Stimulated activated CD4-positive, alpha-beta T cell treated with anti-CD3 and anti-CD28 coated beads, Interleukin-1b, Interleukin-23, amount 100 ng/mL, for 1 hour (primary cell): ENCODE data around the gene TPSB2.
A peak's percentile ranks its signal among the peaks of the same experiment; 100 is the strongest.
"Not testable (repeated sequence)": the region's sequence is repeated elsewhere in the genome, so short reads cannot be mapped to it uniquely, and the experiment has no call there.

Experiments used
- DNase-seq, 2 donors: peaks; one replicate each; pipeline ENCODE4 v3.0.0-alpha.2; 2020; ENCODE audit warnings: low read depth in 2 of 2

The TPSB2 gene

DNA sequence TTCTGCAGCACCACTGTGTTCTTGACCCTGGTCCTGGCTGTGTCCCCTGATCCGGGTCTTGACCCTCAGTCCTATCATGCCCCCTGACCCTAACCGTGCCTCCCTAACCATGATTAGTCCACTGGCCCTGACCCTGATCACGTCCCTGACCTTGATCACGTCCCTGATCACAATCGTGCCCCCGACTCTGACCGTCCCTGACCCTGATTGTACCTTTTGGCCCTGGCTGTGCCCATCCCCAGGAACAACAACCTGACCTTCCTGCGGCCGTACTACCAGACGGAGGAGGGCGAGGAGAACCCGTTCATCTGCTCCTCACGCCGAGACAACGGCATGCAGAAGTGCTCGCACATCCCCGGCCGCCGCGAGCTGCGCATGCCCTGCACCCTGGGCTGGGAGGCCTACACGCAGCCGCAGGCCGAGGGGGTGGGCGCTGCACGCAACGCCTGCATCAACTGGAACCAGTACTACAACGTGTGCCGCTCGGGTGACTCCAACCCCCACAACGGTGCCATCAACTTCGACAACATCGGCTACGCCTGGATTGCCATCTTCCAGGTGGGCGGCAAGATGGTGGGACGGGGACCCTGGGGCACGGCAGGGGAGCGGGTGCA is 29.9 kb downstream of the TPSB2 start:
- DNase-seq: no peak

DNA sequence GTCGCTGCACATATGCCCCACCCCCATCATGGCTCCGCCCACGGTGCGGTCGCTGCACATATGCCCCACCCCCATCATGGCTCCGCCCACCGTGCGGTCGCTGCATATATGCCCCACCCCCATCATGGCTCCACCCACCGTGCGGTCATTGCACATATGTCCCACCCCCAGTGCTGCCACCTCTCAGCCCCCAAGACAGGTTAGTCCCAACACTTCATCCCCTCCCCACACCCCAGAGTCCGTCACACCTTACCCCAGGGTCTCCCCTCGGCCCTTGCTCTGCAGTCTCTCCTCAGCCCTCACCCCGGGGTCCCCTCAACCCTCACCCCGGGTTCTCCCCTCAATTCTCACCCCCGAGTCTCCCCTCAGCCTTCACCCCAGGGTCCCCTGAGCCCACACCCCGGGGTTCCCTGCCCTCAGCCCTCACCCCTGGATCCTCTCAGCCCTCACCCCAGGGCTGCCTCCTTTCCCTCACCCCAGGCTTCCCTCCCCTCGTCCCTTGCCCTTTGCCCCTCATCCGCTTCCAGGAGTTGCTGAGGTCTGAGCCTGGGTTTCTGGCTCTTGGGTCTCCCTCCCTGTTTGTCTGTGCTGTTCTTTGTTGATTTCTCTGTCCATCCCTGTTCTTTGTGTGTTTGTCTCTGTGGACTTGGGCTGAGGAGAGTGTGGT is 30.5 kb downstream of the TPSB2 start:
- DNase-seq: no peak

DNA sequence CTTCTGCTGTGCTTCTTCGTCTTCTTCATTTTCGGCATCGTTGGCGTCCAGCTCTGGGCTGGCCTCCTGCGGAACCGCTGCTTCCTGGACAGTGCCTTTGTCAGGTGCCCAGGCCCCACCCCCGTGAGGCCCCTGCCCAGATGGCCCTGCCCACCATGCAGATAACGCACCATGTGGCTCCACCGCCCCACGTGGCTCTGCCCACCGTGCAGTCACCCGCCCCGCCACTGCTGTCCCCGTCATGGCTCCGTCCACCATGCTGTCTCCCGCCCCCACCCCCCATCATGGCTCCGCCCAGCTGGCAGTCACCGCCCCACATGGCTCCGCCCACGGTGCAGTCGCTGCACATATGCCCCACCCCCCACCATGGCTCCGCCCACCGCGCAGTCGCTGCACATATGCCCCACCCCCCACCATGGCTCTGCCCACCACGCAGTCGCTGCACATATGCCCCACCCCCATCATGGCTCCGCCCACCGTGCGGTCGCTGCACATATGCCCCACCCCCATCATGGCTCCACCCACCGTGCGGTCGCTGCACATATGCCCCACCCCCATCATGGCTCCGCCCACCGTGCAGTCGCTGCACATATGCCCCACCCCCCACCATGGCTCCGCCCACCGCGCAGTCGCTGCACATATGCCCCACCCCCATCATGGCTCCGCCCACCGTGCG is 31.2 kb downstream of the TPSB2 start:
- DNase-seq: not testable (repeated sequence)

DNA sequence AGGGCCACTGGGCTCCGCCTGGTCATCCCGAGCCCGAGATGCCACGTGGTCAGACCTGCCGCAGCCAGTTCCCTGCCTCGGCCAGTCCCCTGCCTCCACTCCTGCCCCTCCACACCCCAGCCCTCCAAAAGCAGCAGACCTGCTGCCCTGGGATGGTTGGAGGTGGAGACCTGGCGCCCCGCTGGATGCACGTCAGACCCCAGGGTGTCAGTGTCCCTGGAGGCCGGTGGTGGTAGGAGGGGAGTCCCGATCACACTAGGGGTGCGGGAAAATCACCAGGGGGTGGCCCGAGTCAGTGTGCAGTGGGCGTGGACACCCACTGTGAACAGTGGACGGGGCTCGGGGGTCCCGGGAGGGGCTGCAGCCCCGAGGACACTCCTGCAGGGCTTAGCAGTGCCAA is 31.8 kb downstream of the TPSB2 start:
- DNase-seq: no peak

DNA sequence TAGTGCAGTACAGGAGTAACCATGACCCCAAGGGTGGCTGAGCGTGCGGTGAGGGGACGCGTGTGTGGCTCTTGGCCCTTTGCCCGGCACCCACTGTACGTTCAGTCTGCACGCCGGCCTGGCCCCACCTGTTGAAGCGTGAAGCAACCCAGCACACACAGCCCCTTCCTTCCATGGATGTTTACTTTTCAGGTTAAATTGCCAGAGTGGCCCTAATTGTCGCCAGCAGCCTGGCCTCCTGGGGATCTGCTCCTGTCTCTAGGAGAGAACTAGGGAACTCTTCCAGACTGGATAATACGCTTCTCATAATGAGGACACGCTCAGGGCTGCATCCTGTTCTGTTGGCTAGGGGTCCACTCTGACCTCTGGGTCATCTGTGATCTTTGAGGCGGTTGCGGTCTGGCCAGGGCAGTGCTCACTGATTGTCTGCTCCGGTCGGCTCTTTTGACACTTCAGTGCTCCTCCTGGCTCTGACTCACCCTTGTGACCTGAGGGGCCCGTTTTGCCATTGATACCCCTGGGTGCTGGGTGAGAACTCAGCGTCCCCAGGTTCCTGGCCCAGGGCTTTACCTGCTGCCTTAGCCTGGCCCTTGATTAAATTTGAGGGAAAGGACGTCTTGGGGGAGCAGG is 32.6 kb downstream of the TPSB2 start:
- DNase-seq: no peak

DNA sequence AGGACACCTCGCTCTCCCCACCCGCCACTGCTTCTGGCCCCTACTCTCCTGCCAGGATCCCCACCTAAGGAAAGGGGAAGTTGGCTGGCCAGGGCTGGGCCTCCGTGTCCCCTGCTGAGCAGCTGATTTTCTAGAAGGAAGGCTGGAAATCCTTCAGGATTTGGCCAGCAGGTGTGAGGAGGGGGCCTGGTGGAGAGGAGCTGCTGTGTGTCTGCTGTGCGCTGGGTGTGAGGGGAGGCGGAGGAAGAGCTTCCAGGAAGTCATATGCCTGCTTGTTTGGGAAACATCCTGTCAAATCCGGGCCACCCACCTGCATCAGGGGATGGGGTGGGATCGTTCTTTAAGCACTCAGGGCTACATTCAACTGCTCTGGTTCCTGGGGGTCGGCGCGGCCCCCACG is 33.5 kb downstream of the TPSB2 start:
- DNase-seq: no peak

DNA sequence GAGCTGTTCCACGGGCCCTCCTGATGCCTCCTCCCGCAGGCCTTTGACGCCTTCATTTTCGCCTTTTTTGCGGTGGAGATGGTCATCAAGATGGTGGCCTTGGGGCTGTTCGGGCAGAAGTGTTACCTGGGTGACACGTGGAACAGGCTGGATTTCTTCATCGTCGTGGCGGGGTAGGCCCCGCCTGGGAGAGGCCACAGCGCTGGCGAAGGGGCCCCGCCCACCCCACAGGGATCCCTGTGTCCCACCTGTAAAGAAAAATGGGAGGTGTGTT is 34.7 kb downstream of the TPSB2 start:
- no peak for DNase-seq

DNA sequence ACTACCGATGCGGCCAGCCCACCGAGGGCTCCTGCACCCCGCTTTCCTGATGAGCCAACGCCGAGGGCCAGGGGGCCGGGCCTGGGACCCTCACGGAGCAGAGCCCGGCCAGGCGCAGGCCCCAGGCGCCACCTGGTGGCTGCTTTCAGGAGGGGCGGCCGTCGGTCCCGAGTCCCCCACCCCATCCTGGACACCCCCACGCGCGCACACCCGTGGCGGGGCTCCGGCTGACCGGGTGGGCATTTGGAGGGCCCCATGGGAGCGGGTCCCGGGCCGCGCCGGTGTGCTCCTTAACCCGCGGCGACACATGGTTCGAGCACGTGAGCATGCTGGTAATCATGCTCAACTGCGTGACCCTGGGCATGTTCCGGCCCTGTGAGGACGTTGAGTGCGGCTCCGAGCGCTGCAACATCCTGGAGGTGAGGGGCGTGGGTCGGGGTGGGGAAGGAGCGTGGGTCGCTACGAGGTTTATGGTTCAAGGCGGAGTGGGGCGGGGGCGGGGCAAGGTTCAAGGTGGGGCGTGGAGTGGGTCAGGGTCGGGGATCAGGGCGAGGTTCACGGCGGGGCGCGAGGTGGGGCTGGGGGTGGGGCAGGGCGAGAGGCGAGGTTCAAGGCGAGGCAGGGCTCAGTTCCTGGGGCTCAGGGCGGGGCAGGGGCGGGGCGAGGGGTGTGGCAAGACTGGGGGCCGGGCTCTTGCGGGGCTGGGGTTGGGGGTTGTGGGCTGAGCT is 35.2 kb downstream of the TPSB2 start:
- DNase-seq: peak in 1 of 2 donors; percentile 9

DNA sequence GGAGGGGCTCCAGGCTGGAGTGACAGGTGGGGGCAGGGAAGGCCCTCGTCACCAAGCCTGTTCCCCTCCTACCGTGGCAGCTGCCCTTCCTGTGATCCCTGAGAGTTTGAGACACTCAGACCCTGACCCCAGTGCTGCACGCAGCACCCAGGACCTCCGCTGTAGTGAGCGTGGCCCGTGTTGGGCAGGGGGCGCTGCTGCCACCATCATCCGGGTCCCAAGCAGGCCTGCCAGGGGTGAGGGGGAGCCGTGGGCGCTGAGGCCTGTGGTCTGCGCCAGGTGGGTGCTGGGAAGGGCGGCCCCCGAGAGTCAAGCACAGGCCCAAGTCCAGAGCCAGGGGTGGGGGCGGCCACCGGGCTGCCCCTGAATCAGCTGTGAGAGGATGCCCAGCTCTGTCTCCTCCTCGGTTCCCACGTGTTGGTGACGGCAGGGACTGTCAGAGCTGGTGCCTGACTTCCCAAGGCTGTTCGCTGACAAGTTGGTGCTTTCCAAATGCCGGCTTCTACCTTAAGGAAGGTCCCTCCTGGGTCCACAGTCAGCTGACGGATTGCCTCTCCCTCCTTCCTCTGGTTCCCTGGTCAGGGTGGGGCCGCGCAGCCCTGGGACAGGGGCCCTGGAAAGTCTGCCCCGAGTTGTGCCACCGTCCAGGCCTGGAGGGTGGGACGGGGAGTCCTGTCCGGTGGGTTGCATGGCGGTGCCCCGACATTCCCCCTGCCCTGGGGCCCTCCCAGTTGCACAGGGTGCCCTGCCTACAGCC is 36.0 kb downstream of the TPSB2 start:
- DNase-seq: no peak

DNA sequence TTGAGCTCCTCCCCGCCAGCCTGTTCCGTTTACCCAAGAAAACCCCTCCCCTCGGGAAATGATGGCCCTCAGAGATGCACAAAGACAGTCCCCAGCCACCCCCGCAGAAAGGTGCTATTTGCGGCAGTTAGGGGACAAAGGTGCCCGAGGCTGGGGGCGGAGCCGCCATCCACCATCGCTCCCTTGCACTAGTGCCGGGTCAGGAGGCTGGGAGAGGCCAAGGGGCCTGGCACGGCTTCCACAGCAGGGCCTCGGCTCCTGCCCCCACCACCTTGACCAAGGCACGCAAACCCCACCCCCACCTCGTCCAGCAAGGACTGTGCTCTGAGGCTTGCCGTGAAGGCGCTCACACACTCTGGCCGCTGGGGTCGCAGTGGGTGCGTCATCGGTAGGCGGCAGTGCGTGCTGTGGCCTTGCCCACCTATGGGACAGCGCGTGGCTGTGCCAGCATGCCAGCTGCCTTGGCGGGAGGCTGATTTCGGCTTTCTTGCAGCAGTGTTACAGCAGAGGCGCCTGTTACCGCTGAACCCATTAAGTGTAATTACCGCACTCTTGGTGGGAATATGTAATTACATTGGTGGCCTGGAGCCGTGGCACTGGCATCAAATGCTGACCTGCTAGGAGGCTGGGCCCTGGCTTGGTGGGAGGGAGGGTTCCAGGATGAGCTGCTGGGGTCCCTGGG is 36.7 kb downstream of the TPSB2 start:
- DNase-seq: no peak

DNA sequence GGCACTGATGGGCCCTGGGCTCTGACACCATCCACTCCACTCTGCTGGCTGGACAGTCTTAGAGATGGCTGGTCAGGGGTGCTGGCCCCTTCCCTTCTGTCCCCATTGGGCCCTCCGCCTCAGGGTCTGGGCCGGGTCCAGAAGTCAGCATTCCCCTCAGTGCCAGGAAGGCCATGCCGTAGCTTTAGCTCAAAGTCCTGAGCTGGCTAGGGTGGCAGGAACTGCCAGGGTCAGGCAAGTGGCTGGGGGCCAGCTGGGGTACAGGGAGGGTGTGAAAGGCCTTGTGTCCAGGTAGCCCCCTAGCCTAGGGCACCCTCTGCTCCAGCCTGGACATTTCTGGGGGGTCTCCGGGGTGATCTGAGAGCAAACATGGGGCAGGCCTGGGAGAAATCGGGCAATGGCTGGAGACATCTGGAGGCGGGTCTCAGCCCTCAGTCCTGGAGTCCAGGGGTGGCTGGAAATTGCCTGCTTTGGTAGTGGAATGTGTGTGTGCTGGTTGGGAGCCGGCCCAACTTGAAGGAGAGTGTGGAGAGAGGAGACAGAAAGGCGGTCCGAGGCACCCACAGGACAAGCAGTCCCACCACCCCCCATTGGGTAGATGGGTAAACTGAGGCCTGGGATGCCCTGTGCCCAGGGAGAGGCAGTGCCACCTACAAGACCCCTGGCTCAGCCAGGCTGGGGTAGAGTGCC is 37.5 kb downstream of the TPSB2 start:
- DNase-seq: no peak

DNA sequence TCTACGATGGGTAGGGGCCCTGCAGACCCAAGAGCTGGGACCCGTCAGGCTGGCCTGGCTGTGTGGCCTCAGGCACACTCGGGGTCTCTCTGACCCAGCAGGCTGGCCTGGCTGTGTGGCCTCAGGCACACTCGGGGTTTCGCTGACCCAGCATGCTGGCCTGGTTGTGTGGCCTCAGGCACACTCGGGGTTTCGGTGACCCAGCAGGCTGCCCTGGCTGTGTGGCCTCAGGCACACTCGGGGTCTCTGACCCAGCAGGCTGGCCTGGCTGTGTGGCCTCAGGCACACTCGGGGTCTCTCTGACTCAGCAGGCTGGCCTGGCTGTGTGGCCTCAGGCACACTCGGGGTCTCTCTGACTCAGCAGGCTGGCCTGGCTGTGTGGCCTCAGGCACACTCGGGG is 39.2 kb downstream of the TPSB2 start:
- DNase-seq: not testable (repeated sequence)

DNA sequence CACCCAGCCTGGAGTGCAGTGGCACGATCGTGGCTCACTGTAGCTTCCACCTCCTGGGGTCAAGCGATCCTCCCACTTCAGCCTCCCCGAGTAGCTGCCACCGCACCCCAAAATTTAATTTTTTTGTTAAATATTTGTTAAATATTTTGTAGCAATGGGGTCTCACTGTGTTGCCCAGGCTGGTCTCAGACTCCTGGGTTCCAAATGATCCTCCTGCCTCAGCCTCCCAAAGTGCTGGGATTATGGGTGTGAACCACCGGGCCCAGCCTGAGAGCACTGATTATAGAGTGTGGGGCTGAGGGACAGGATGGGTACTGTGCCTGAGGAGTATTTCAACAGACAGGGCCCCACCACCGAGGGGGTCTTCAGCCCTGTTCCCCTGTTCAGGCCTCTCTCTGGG is 40.5 kb downstream of the TPSB2 start:
- DNase-seq: no peak

DNA sequence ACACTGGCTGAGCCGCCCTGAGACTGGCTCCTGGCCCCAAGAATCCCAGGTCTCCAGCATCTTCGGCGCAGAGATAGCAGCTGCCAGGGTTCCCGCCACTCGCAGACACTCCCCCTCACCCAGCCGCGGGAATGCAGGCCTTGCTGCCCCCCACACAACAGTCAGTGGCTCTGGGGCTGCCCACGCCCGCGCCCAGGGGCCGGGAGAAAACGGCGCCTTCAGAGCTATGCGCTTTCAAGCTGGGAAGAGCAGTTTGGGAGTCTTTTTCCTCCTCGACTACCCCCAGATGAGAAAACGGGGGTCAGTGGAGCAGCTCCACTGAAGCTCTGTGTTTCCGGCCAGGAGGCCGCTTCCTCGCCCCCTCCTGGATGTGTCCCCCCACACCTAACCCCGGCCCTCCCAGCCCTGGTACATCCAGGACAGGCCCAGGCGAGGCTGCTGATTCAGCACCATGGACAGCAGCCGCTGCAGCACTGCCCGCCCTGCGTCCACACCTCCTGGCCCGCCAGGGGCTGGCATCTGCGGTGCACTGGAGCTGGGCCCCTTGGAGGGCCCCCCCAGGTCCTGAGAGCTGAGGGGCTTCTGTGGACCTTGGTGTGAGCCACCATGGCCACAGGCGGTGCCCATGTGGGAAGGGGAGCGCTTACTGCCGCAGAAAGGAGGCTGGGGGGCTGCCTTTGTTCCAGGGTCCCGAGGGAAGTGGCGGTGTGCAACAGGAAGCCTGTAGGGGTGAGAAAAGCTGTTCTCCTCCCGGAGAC is 41.4 kb downstream of the TPSB2 start:
- DNase-seq: peak in 1 of 2 donors; percentile 14

DNA sequence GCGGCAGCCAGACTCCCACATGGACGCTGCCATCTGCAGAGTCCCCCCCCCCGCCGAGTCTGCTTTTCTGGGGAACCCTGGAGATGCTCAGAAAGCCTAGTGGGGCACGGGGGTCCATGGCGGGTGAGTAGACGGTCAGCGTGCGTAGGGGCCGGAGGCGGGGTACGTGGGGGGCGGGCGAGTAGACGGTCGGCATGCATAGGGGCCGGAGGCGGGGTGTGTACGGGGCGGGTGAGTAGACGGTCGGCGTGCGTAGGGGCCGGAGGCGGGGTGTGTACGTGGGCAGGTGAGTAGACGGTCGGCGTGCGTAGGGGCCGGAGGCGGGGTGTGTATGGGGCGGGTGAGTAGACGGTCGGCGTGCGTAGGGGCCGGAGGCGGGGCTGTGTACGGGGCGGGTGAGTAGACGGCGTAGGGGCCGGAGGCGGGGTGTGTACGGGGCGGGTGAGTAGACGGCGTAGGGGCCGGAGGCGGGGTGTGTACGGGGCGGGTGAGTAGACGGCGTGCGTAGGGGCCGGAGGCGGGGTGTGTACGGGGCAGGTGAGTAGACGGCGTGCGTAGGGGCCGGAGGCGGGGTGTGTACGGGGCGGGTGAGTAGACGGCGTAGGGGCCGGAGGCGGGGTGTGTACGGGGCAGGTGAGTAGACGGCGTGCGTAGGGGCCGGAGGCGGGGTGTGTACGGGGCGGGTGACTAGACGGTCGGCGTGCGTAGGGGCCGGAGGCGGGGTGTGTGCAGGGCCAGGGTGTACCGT is 44.4 kb downstream of the TPSB2 start:
- not testable (repeated sequence) for DNase-seq

DNA sequence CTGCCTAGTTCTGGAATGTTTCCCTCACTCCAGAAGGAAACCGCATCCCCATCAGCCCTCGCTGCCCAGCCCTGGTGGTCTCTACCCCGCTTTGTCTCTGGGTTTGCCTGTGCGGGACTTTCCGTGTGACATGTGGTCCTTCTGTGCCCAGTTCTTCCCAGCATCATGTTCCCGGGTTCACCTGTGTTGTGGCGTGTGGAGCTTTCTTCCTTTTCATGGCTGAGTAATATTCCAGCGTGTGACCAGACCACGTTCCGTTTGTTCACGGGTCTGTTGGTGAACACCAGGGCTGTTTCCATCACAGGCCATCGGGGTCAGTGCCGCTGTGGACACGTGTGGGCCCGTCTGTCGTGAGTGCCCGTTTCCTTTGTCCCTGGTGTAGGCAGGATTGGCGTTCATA is 45.0 kb downstream of the TPSB2 start:
- DNase-seq: no peak

DNA sequence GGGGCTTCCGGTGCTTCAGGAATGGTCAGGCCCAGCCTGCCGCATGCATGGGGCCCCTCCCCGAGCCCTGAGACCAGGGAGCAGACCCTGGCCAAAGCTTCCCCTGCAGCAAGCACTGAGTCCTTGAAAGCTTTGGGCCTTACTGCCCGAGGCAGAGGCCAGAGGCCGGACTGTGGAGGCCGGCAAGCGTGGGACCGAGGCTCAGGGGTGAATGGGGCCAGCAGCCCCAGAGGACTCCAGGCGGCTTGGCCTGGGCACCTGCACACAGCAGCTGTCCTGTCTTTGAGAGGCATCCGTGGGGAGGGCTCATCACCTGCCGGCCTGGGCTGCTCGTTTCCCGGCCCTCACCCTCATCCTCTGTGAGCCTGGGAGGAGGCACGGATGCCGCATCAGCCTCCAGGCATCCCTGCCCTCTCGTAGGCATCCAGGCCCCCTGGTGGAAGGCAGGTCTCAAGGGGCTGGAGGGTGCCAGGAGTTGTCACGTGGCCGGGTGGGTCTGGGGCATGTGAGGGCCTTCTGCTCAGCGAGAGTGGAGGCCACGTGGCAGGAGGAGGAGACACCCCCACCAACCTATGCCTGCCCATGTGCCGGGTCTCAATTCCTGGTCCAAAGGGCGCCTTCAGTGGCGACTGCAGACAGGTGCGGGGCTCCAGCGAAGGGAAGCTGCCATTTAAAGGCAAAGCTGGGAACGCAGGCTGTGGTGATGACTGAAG is 45.7 kb downstream of the TPSB2 start:
- DNase-seq: no peak
